Measurements from ENCODE around the gene POR. TPM values are rescaled to one million over a fixed set of nuclear protein-coding genes. Genes with fewer than 3 reads are reported as not detected.

POR gene
- total RNA-seq, 5 donors from 2014 or later (not counting 1 experiment from before 2014, with no cell fraction given) = 41.1 to 83.3 (median 58.8) TPM

DNA sequence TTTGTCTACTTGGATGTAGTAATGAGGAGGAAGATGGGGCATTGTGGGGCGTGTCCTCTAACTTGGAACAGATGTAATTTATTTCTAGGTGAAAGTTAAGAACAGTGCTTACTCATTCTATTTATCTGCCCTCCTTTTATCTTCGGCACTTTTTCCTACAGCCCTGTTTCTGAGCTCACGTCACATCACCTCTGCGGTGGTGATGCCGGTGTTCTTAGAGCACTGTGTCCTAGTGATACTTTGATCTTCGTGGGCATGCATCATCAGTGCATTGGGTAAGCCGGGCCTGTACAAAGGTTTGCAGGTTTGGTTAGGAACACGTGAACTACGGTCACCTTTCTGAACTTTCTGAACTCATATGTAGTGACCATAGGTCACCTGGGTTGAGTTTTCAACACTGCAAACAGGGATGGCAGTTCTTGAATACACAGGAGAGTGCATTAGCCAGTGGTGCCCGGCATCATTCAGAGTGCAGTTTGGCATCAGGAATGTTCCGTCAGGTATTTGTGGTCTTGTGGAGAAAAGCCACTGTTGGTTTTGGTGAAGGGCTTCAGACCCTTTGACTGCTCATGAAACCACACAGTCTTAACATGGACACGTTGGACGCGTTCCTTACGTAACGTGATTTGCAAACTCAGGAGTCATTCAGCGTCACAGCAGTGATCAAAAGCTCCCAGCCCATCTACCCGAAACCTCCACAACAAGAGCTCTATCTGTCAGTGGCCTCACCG is 5.6 kb downstream of the POR start:
- H3K4me1 ChIP-seq (ENCODE audit: control insufficient read depth in 1 of 2, extremely low read depth in 1 of 2, insufficient read depth in 2 of 2, low read length in 2 of 2) = peaks cover 0 to 30% of the 10 kb centered on the region in 2 experiments
- DNase-seq = peak in 18 of 35 experiments; percentile 1 to 56 (median 14)
- no peak overlapping the region for H3K4me3 ChIP-seq (ENCODE audit: control insufficient read depth in 1 of 2, extremely low read depth in 1 of 2, low read length in 1 of 2)
- ATAC-seq (replicated peaks in 1 of 4) = peak; percentile 51 to 65 (median 57)
- no peaks in the 10 kb centered on the region for H3K27me3 Mint-ChIP-seq
- H3K4me3 Mint-ChIP-seq = no peak overlapping the region
- H3K9me3 Mint-ChIP-seq = no peaks in the 10 kb centered on the region
- peaks cover 16% of the 10 kb centered on the region for H3K36me3 Mint-ChIP-seq
- no peaks in the 10 kb centered on the region for H3K36me3 ChIP-seq (ENCODE audit: control insufficient read depth in 2 of 2, extremely low read depth in 1 of 2, insufficient read depth in 1 of 2, low read length in 1 of 2)
- ChIA-PET CTCF (interaction anchor here in 1 of 2 donors (0.7 kb wide), 1 partner anchor 88 kb away, joined by 7 read pairs; no protein-coding TSS in a partner anchor), POLR2A (interaction anchor here in 1 of 2 donors (0.6 to 0.7 kb wide), 2 partner anchors 16 to 42 kb away, joined by 12 to 14 read pairs; no protein-coding TSS in a partner anchor)
- no peaks in the 10 kb centered on the region for H3K27me3 ChIP-seq (replicated peaks in 1 of 2; ENCODE audit: control insufficient read depth in 2 of 2, extremely low read depth in 1 of 2, insufficient read depth in 2 of 2, low read length in 1 of 2)
- peaks cover 32 to 53% (median 53%) of the 10 kb centered on the region in 3 donors for H3K4me1 Mint-ChIP-seq
- WGBS (ENCODE audit: insufficient coverage) = 69% methylated on average over 15 of the region's 19 CpGs
- no peak overlapping the region for H3K27ac ChIP-seq (ENCODE audit: low read length)
- H3K27ac Mint-ChIP-seq = no peak overlapping the region
- H3K9me3 ChIP-seq = no peaks in the 10 kb centered on the region

DNA sequence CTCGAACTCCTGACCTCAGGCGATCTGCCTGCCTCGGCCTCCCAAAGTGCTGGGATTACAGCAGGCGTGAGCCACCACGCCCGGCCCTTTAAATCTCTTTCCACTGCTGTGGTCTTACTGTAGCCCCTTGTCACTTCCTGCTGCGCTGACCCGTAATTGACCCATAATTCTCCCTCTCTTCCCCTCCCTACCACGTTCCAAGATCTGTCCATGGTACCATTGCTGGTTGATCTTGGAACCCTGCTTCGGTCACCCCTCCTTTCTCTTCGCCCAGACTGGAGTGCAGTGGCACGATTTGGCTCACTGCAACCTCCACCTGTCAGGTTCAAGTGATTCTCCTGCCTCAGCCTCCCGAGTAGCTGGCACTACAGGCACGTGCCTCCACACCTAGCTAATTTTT is 6.5 kb downstream of the POR start:
- Histone ChIP-seq H3K4me1 (ENCODE audit: control insufficient read depth in 1 of 2, extremely low read depth in 1 of 2, insufficient read depth in 2 of 2, low read length in 2 of 2) (peaks cover 0 to 22% of the 10 kb centered on the region in 2 experiments), H3K27ac (ENCODE audit: low read length) (no peak overlapping the region), H3K9me3 (no peaks in the 10 kb centered on the region), H3K27me3 (replicated peaks in 1 of 2; ENCODE audit: control insufficient read depth in 2 of 2, extremely low read depth in 1 of 2, insufficient read depth in 2 of 2, low read length in 1 of 2) (no peaks in the 10 kb centered on the region), H3K4me3 (ENCODE audit: control insufficient read depth in 1 of 2, extremely low read depth in 1 of 2, low read length in 1 of 2) (no peak overlapping the region), H3K36me3 (ENCODE audit: control insufficient read depth in 2 of 2, extremely low read depth in 1 of 2, insufficient read depth in 1 of 2, low read length in 1 of 2) (no peaks in the 10 kb centered on the region)
- ATAC-seq (replicated peaks in 1 of 4) = no peak
- ChIA-PET CTCF (interaction anchor here in 1 of 2 donors (0.7 kb wide), 1 partner anchor 87 kb away, joined by 7 read pairs; no protein-coding TSS in a partner anchor), POLR2A (interaction anchor here (0.6 kb wide), 3 partner anchors 16 to 61 kb away, joined by 3 to 14 read pairs (median 5); no protein-coding TSS in a partner anchor)
- no peak overlapping the region for H3K4me3 Mint-ChIP-seq
- H3K9me3 Mint-ChIP-seq = no peaks in the 10 kb centered on the region
- DNase-seq = no peak
- WGBS (ENCODE audit: insufficient coverage) = 94% methylated on average over 10 of the region's 14 CpGs
- peaks cover 19% of the 10 kb centered on the region for H3K36me3 Mint-ChIP-seq
- H3K27ac Mint-ChIP-seq = no peak overlapping the region
- no peaks in the 10 kb centered on the region for H3K27me3 Mint-ChIP-seq
- H3K4me1 Mint-ChIP-seq = peaks cover 27 to 48% (median 46%) of the 10 kb centered on the region in 3 donors

DNA sequence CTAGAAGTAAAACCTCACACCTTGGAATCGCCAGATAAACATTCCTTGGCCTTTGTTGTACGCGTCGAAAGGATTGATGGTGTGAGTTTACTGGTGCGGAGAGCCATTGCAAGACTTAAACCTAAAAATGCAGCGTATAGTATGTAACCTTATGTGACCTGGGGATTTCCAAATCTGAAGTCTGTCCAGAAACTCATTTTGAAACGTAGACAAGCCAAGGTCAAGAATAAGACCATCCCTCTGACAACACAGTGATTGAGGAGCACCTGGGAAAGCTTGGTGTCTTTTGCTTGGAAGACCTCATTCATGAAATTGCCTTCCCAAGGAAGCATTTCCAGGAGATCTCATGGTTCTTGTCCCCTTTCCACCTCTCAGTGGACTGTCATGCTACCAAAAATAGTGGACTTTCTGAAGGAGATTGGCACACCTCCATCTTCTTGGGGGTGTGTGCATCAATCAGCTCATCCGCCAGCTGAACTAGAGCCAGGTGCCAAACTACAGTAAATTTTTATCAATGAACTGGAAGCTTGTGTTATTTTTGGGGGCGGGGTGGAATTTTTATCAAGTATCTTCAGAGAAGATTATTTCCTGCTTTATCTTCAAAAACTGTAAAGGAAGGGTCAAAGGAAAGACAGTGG is 8.1 kb downstream of the POR start:
- ATAC-seq (replicated peaks in 1 of 4) (no peak), DNase-seq (no peak)
- ChIA-PET CTCF (no interaction called here), POLR2A (no interaction called here)
- Histone ChIP-seq H3K36me3 (ENCODE audit: control insufficient read depth in 2 of 2, extremely low read depth in 1 of 2, insufficient read depth in 1 of 2, low read length in 1 of 2) (no peaks in the 10 kb centered on the region), H3K4me3 (ENCODE audit: control insufficient read depth in 1 of 2, extremely low read depth in 1 of 2, low read length in 1 of 2) (no peak overlapping the region), H3K9me3 (no peaks in the 10 kb centered on the region), H3K27me3 (replicated peaks in 1 of 2; ENCODE audit: control insufficient read depth in 2 of 2, extremely low read depth in 1 of 2, insufficient read depth in 2 of 2, low read length in 1 of 2) (no peaks in the 10 kb centered on the region), H3K4me1 (ENCODE audit: control insufficient read depth in 1 of 2, extremely low read depth in 1 of 2, insufficient read depth in 2 of 2, low read length in 2 of 2) (peaks cover 0 to 14% of the 10 kb centered on the region in 2 experiments), H3K27ac (ENCODE audit: low read length) (no peak overlapping the region)
- H3K4me3 Mint-ChIP-seq = no peak overlapping the region
- H3K27ac Mint-ChIP-seq = no peak overlapping the region
- H3K9me3 Mint-ChIP-seq = no peaks in the 10 kb centered on the region
- H3K36me3 Mint-ChIP-seq = peaks cover 19% of the 10 kb centered on the region
- H3K4me1 Mint-ChIP-seq = peaks cover 29 to 45% (median 43%) of the 10 kb centered on the region in 3 donors
- no CpG with 5 or more reads among the region's 9 CpGs for WGBS (ENCODE audit: insufficient coverage)
- no peaks in the 10 kb centered on the region for H3K27me3 Mint-ChIP-seq

GRCh38 chr7:75924256-75924655 is 9.3 kb downstream of the POR start:
- Mint-ChIP-seq H3K4me3 (no peak overlapping the region), H3K36me3 (peaks cover 19% of the 10 kb centered on the region), H3K27ac (no peak overlapping the region), H3K27me3 (no peaks in the 10 kb centered on the region), H3K9me3 (no peaks in the 10 kb centered on the region), H3K4me1 (peaks cover 31 to 44% (median 43%) of the 10 kb centered on the region in 3 donors)
- ChIA-PET POLR2A (no interaction called here), CTCF (no interaction called here)
- no peak overlapping the region for H3K4me3 ChIP-seq (ENCODE audit: control insufficient read depth in 1 of 2, extremely low read depth in 1 of 2, low read length in 1 of 2)
- DNase-seq (no peak), ATAC-seq (replicated peaks in 1 of 4) (no peak)
- no peaks in the 10 kb centered on the region for H3K27me3 ChIP-seq (replicated peaks in 1 of 2; ENCODE audit: control insufficient read depth in 2 of 2, extremely low read depth in 1 of 2, insufficient read depth in 2 of 2, low read length in 1 of 2)
- H3K9me3 ChIP-seq = no peaks in the 10 kb centered on the region
- no peak overlapping the region for H3K27ac ChIP-seq (ENCODE audit: low read length)
- WGBS (ENCODE audit: insufficient coverage) = no CpG with 5 or more reads among the region's 2 CpGs
- H3K4me1 ChIP-seq (ENCODE audit: control insufficient read depth in 1 of 2, extremely low read depth in 1 of 2, insufficient read depth in 2 of 2, low read length in 2 of 2) = peaks cover 5 to 18% of the 10 kb centered on the region in 2 experiments
- H3K36me3 ChIP-seq (ENCODE audit: control insufficient read depth in 2 of 2, extremely low read depth in 1 of 2, insufficient read depth in 1 of 2, low read length in 1 of 2) = no peaks in the 10 kb centered on the region

GRCh38 chr7:75924889-75925288 is 9.9 kb downstream of the POR start:
- ChIA-PET POLR2A (no interaction called here), CTCF (no interaction called here)
- Mint-ChIP-seq H3K4me3 (no peak overlapping the region), H3K27ac (no peak overlapping the region), H3K36me3 (peaks cover 19% of the 10 kb centered on the region), H3K27me3 (no peaks in the 10 kb centered on the region), H3K9me3 (no peaks in the 10 kb centered on the region), H3K4me1 (peaks cover 32 to 45% (median 44%) of the 10 kb centered on the region in 3 donors)
- no peak for DNase-seq
- H3K4me3 ChIP-seq (ENCODE audit: control insufficient read depth in 1 of 2, extremely low read depth in 1 of 2, low read length in 1 of 2) = no peak overlapping the region
- no peaks in the 10 kb centered on the region for H3K27me3 ChIP-seq (replicated peaks in 1 of 2; ENCODE audit: control insufficient read depth in 2 of 2, extremely low read depth in 1 of 2, insufficient read depth in 2 of 2, low read length in 1 of 2)
- H3K9me3 ChIP-seq = no peaks in the 10 kb centered on the region
- no peaks in the 10 kb centered on the region for H3K36me3 ChIP-seq (ENCODE audit: control insufficient read depth in 2 of 2, extremely low read depth in 1 of 2, insufficient read depth in 1 of 2, low read length in 1 of 2)
- no peak for ATAC-seq (replicated peaks in 1 of 4)
- H3K4me1 ChIP-seq (ENCODE audit: control insufficient read depth in 1 of 2, extremely low read depth in 1 of 2, insufficient read depth in 2 of 2, low read length in 2 of 2) = peaks cover 5 to 25% of the 10 kb centered on the region in 2 experiments
- 100% methylated on average over 2 of the region's 2 CpGs for WGBS (ENCODE audit: insufficient coverage)
- no peak overlapping the region for H3K27ac ChIP-seq (ENCODE audit: low read length)

DNA sequence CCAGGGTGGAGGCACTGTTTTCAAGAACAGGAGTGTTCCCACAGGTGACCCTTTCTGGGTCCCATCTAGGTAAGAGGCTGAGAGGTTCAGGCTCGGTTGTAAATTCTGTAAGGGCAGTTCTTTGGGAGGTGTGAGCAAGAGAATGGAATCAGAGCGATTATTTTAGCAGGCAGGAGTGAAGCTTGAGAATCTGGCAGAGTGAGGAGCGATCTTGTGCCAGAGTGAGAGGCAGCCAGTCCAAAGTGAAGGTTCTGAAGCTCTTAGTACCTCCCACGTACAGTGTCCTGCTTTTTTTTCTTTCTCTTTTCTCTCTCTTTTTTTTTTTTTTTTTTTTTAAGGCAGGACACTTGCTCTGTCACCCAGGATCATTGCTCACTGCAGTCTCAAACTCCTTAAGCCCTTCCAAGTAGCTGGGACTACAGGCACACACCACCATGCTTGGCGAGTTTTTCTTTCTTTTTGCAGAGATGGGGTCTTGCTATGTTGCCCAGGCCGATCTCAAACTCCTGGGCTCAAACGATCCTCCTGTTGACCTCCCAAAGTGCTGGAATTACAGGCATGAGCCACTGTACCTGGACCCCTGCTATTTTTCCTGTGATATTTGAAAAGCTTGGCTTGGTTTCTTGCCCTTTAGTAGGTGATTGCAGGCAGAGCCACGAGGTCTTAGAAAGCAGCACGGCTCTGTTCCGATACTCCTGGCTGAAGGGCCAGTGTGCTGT is 10.9 kb downstream of the POR start:
- no peaks in the 10 kb centered on the region for H3K27me3 Mint-ChIP-seq
- peaks cover 35 to 39% (median 38%) of the 10 kb centered on the region in 3 donors for H3K4me1 Mint-ChIP-seq
- no peaks in the 10 kb centered on the region for H3K9me3 Mint-ChIP-seq
- H3K9me3 ChIP-seq = no peaks in the 10 kb centered on the region
- no peaks in the 10 kb centered on the region for H3K27me3 ChIP-seq (replicated peaks in 1 of 2; ENCODE audit: control insufficient read depth in 2 of 2, extremely low read depth in 1 of 2, insufficient read depth in 2 of 2, low read length in 1 of 2)
- H3K36me3 Mint-ChIP-seq = peaks cover 16% of the 10 kb centered on the region
- ChIA-PET CTCF (no interaction called here), POLR2A (no interaction called here)
- DNase-seq (no peak), ATAC-seq (replicated peaks in 1 of 4) (no peak)
- WGBS (ENCODE audit: insufficient coverage) = 91% methylated on average over 9 of the region's 10 CpGs
- H3K27ac Mint-ChIP-seq = peak overlapping the region in 1 of 2 donors; percentile 28
- no peaks in the 10 kb centered on the region for H3K36me3 ChIP-seq (ENCODE audit: control insufficient read depth in 2 of 2, extremely low read depth in 1 of 2, insufficient read depth in 1 of 2, low read length in 1 of 2)
- H3K4me3 ChIP-seq (ENCODE audit: control insufficient read depth in 1 of 2, extremely low read depth in 1 of 2, low read length in 1 of 2) = no peak overlapping the region
- no peak overlapping the region for H3K27ac ChIP-seq (ENCODE audit: low read length)
- H3K4me3 Mint-ChIP-seq = no peak overlapping the region
- H3K4me1 ChIP-seq (ENCODE audit: control insufficient read depth in 1 of 2, extremely low read depth in 1 of 2, insufficient read depth in 2 of 2, low read length in 2 of 2) = peaks cover 5 to 22% of the 10 kb centered on the region in 2 experiments

Data from T-cell (primary cell).